ENCODE data around the gene GDA.
"Not testable (repeated sequence)": the region's sequence is repeated elsewhere in the genome, so short reads cannot be mapped to it uniquely, and the experiment has no call there.

Gene GDA

GRCh38 chr9:72211047-72211446, 61.8 kb downstream of the GDA start:
- no peak for DNase-seq

GRCh38 chr9:72213906-72214305, 64.7 kb downstream of the GDA start:
- no peak for DNase-seq

GRCh38 chr9:72217306-72217842, 68.1 kb downstream of the GDA start:
- no peak for DNase-seq

- no peak for DNase-seq
These were observed 71.3 kb downstream of the GDA start for GRCh38 chr9:72220589-72220988.

GRCh38 chr9:72226146-72226812, 77.0 kb downstream of the GDA start:
- no peak for DNase-seq

GRCh38 chr9:72228282-72228681, 79.0 kb downstream of the GDA start:
- no peak for DNase-seq

- DNase-seq: no peak
These were observed 83.5 kb downstream of the GDA start for GRCh38 chr9:72232778-72233177.

- no peak for DNase-seq
These were observed 98.3 kb downstream of the GDA start for GRCh38 chr9:72247549-72247948.

GRCh38 chr9:72251589-72251988, 102.3 kb downstream of the GDA start:
- no peak for DNase-seq

GRCh38 chr9:72254901-72255545, 105.8 kb downstream of the GDA start:
- DNase-seq: no peak

- DNase-seq: no peak
These were observed 106.3 kb downstream of the GDA start for GRCh38 chr9:72255569-72255968.

GRCh38 chr9:72256931-72257330, 107.7 kb downstream of the GDA start:
- DNase-seq: no peak

GRCh38 chr9:72257814-72258213, 108.6 kb downstream of the GDA start:
- DNase-seq: no peak

GRCh38 chr9:72262063-72262462, 112.8 kb downstream of the GDA start:
- no peak for DNase-seq

- DNase-seq: no peak
These were observed 114.3 kb downstream of the GDA start for GRCh38 chr9:72263572-72263971.

- no peak for DNase-seq
These were observed 119.7 kb downstream of the GDA start for GRCh38 chr9:72268961-72269360.

- not testable (repeated sequence) for DNase-seq
These were observed 121.1 kb downstream of the GDA start for GRCh38 chr9:72270359-72270758.

GRCh38 chr9:72271613-72272478, 122.6 kb downstream of the GDA start:
- peak in 5 of 6 experiments; percentile 0 to 36 (median 17) for DNase-seq

- DNase-seq: no peak
These were observed 125.2 kb downstream of the GDA start for GRCh38 chr9:72274441-72274840.

- no peak for DNase-seq
These were observed 125.7 kb downstream of the GDA start for GRCh38 chr9:72274916-72275315.

GRCh38 chr9:72276429-72276828, 127.2 kb downstream of the GDA start:
- DNase-seq: no peak

- no peak for DNase-seq
These were observed 129.7 kb downstream of the GDA start for GRCh38 chr9:72278959-72279358.

GRCh38 chr9:72280913-72281500, 131.8 kb downstream of the GDA start:
- peak; percentile 24 to 68 (median 48) for DNase-seq

All from stimulated activated naive CD4-positive, alpha-beta T cell (primary cell).